Fibroblast of villous mesenchyme (primary cell): ENCODE data around the gene S100A8. TPM values are rescaled to one million over a fixed set of nuclear protein-coding genes. Genes with fewer than 3 reads are reported as not detected.

ENCODE experiments used
- DNase-seq: peaks from one replicate; pipeline ENCODE4 v3.0.0-alpha.2; 2010; ENCODE audit warnings: low read depth
- H3K4me3 ChIP-seq: 2 replicates; pipeline ENCODE4 v1.5.1; 2011; ENCODE audit warnings: low read depth, mild to moderate bottlenecking, low read length
- CTCF ChIP-seq: IDR thresholded peaks from 2 replicates; pipeline ENCODE4 v1.5.1; 2012; ENCODE audit warnings: low read depth, mild to moderate bottlenecking, low read length; ENCODE audit not compliant: insufficient read depth
- total RNA-seq: library from RNA; depleted of rRNA; stranded (reverse); fragments of >200 nt; gene quantifications from 2 replicates; pipeline ENCODE4 v1.2.3, GENCODE V29; 2012

The S100A8 gene
- total RNA-seq, 1 donor: not detected

- no peak overlapping the region for H3K4me3 ChIP-seq
- DNase-seq: no peak
- no peak for TF ChIP-seq CTCF
These were observed 647 bp downstream of the S100A8 start for GRCh38 chr1:153389973-153390879.

- TF ChIP-seq CTCF: no peak
- no peak for DNase-seq
- no peak overlapping the region for H3K4me3 ChIP-seq
These were observed 1.5 kb downstream of the S100A8 start for GRCh38 chr1:153389401-153389800.

GRCh38 chr1:153387785-153388184, 3.1 kb downstream of the S100A8 start:
- DNase-seq: no peak
- TF ChIP-seq CTCF: no peak
- H3K4me3 ChIP-seq: no peak overlapping the region

- no peak overlapping the region for H3K4me3 ChIP-seq
- no peak for DNase-seq
- no peak for TF ChIP-seq CTCF
These were observed 3.9 kb downstream of the S100A8 start for GRCh38 chr1:153387001-153387400.

- no peak for TF ChIP-seq CTCF
- DNase-seq: no peak
- H3K4me3 ChIP-seq: no peak overlapping the region
These were observed 4.4 kb downstream of the S100A8 start for GRCh38 chr1:153386500-153386901.

GRCh38 chr1:153384958-153385580, 5.8 kb downstream of the S100A8 start:
- H3K4me3 ChIP-seq: no peak overlapping the region
- no peak for DNase-seq
- TF ChIP-seq CTCF: no peak
